ENCODE data around the gene MPP2.

- TF ChIP-seq TAF1 (IDR thresholded peaks at IDR 0.05; ENCODE audit: borderline replicate concordance, low read depth, low read length): no peak
- TF ChIP-seq POLR2A (IDR thresholded peaks at IDR 0.05; ENCODE audit: low read depth, low read length): no peak
Measured at GRCh38 chr17:43831633-43832032, 75.7 kb downstream of the MPP2 start.
